GM12865 (cell line): ENCODE measurements around the gene TRIM41.
A peak's percentile ranks its signal among the peaks of the same experiment; 100 is the strongest.
"Not testable (repeated sequence)": the region's sequence is repeated elsewhere in the genome, so short reads cannot be mapped to it uniquely, and the experiment has no call there.

Experiments used
- DNase-seq: peaks from one replicate; pipeline ENCODE4 v3.0.0; 2010; ENCODE audit warnings: low read depth
- H3K4me3 ChIP-seq: 2 replicates; pipeline ENCODE4 v1.5.1; 2011; ENCODE audit warnings: mild to moderate bottlenecking, low read depth, low read length, control low read depth
- CTCF ChIP-seq: IDR thresholded peaks from 2 replicates; pipeline ENCODE4 v1.5.1; 2011; ENCODE audit warnings: low read length, control low read depth, low read depth, inconsistent platforms; ENCODE audit not compliant: insufficient read depth; ENCODE audit errors: missing control alignments

TRIM41 gene

GRCh38 chr5:181223058-181223728 lies at the start of gene TRIM41:
Gene TRIM41, plus strand, starts transcription at chr5:181223281. Its CDS starts 719 bp downstream, at chr5:181224000.
- TF ChIP-seq CTCF, result no peak
- peak within 1 kb of the TSS; percentile 90 for H3K4me3 ChIP-seq
- peak; percentile 100 for DNase-seq

GRCh38 chr5:181173420-181174342 lies 49.4 kb upstream of the TRIM41 start:
- TF ChIP-seq CTCF, result no peak
- DNase-seq, result peak; percentile 88
- peak overlapping the region; percentile 50 for H3K4me3 ChIP-seq

GRCh38 chr5:181176254-181176952 lies 46.7 kb upstream of the TRIM41 start:
- no peak for TF ChIP-seq CTCF
- H3K4me3 ChIP-seq, result no peak overlapping the region
- DNase-seq, result no peak

GRCh38 chr5:181177559-181177958 lies 45.5 kb upstream of the TRIM41 start:
- not testable (repeated sequence) for DNase-seq

GRCh38 chr5:181181650-181182565 lies 41.2 kb upstream of the TRIM41 start:
- TF ChIP-seq CTCF, result peak; percentile 82
- no peak overlapping the region for H3K4me3 ChIP-seq
- peak; percentile 89 for DNase-seq

More at GRCh38 chr5:181177559-181177958, 45.5 kb upstream of the TRIM41 start:
- not testable (repeated sequence) for H3K4me3 ChIP-seq

- no peak for TF ChIP-seq CTCF
- no peak overlapping the region for H3K4me3 ChIP-seq
- DNase-seq, result no peak
Measured at GRCh38 chr5:181182651-181183050, 40.4 kb upstream of the TRIM41 start.
